AG09319 (cell line): ENCODE measurements around the gene DNAJC15.

Experiments used
- DNase-seq: peaks from one replicate; pipeline ENCODE4 v3.0.0-alpha.2; 2010; ENCODE audit warnings: low read depth; ENCODE audit errors: extremely low read depth
- TF ChIP-seq, protein P1 (sequence below): IDR thresholded peaks from 2 replicates; pipeline ENCODE4 v1.5.1; 2011; ENCODE audit warnings: low read depth, mild to moderate bottlenecking, inconsistent platforms, low read length, moderate library complexity

Gene DNAJC15

DNA sequence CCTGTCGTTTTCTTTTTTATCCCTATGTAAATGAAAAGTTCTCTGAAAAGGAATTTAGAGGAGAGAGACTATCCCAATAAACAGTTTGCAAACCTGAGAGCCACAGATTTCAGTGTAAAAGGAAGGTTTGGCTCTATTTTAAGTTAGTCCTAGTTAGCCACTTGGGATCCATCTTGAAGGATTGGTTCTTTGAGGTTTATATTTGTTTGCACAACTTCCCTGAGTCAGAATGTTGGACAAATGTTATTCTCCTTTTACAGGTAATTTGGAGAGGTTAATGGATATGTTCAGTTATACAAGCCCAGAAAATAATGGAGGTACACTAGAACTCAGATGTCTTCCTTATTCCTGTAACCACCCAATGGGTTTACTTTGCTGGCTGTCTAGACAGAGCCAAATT lies 2.6 kb upstream of the DNAJC15 start:
- DNase-seq = no peak
- TF ChIP-seq, protein P1, sequence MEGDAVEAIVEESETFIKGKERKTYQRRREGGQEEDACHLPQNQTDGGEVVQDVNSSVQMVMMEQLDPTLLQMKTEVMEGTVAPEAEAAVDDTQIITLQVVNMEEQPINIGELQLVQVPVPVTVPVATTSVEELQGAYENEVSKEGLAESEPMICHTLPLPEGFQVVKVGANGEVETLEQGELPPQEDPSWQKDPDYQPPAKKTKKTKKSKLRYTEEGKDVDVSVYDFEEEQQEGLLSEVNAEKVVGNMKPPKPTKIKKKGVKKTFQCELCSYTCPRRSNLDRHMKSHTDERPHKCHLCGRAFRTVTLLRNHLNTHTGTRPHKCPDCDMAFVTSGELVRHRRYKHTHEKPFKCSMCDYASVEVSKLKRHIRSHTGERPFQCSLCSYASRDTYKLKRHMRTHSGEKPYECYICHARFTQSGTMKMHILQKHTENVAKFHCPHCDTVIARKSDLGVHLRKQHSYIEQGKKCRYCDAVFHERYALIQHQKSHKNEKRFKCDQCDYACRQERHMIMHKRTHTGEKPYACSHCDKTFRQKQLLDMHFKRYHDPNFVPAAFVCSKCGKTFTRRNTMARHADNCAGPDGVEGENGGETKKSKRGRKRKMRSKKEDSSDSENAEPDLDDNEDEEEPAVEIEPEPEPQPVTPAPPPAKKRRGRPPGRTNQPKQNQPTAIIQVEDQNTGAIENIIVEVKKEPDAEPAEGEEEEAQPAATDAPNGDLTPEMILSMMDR = no peak

DNA sequence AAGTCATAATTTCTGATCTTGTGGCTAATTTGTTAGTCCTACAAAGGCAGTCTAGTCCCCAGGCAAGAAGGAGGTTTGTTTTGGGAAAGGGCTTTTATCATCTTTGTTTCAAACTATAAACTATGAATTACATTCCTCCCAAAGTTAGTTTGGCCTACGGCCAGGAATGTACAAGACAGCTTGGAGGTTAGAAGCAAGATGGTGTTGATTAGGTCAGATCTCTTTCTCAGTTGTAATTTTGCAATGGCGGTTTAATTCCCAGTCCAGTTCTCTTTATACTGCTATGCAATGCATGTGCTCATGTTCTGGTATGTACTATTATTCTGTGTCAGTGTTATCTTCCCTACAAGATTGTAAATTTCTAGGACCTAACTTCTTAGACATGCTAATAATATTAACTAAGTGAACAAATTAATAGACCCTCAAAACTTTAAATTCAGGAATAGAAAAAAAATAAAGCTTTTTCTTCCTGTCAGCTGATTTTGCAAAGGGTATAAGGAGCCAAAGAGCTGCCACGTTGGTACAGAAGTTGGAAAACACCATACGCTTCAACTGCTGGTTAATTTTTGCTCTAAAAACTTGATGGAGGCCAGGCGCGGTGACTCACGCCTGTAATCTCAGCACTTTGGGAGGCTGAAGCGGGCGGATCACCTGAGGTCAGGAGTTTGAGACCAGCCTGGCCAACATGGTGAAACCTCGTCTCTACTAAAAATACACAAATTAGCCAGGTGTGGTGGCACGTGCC lies 1.3 kb upstream of the DNAJC15 start:
- TF ChIP-seq, protein P1 = no peak
- DNase-seq = no peak

DNA sequence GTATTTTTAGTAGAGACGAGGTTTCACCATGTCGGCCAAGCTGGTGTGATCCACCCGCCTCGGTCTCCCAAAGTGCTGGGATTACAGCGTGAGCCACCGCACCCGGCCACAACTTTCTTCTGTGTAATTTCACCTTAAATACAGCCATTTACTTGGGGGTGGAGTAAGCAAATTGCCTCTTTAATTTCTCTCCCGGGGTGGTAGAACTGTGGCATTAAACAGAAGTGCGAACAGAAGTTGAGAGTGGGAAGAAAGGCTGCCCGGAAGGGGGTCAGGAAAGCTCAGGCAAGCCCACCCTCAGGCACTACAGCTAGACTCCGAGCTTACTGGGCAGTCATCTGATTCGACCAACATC lies 475 bp upstream of the DNAJC15 start:
- TF ChIP-seq, protein P1 = no peak
- no peak for DNase-seq

DNA sequence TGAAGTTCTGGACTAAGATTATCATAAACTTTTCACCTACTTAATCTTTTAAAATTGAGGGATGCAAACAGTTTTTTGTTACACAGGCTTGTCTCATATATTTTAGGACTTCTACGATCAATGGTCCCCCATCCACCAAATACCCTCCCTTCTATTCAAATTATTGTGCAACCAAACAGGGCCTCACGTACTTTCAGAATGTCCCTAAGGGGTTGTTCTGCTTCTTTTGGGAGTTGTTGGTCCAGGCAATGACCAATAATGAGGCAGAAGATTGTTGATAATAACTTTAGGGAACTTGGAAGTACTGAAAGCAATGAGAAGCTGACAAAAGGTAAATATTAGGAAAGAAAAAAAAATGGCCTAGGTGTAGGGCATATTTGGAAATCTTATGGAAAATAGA lies 2.9 kb downstream of the DNAJC15 start:
- DNase-seq = no peak
- TF ChIP-seq, protein P1 = no peak

DNA sequence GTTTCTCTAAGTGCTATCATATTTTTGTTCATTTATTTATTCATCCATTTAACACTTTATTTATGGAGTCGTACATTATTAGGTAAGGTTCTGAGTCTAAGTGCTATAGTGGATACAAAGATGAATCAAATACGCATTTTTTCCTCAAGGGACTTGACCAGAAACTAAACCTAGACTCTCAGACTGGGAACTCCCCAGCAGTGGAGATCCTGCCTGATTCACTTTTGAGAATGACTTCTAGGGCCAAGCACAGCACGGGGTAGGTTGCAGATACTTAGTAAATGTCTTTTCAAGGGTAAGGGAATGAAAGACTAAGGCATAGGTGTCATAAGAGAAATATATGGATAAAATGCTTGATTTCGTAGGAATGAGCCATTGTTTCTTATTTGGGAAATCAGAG lies 7.2 kb downstream of the DNAJC15 start:
- TF ChIP-seq, protein P1 = no peak
- no peak for DNase-seq

DNA sequence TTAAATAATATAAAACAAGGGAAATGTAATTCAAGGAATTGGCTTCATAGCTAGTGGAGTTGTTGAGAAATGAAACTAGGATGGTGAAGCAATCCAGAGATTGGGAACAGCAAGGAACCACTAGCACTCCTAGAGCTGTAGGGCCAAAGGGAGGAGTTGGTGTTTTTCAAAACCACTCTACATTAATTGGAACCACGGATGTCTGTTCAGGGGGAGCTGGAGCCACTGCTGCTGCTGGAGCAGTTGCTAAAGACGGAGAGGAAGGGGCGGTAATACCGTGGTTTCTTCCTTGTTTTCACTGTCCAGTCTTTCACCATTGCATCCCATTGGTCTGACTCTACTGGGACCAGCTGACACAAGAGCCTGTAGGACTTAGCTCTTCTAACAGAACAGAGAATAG lies 8.5 kb downstream of the DNAJC15 start:
- DNase-seq = no peak
- TF ChIP-seq, protein P1 = no peak

DNA sequence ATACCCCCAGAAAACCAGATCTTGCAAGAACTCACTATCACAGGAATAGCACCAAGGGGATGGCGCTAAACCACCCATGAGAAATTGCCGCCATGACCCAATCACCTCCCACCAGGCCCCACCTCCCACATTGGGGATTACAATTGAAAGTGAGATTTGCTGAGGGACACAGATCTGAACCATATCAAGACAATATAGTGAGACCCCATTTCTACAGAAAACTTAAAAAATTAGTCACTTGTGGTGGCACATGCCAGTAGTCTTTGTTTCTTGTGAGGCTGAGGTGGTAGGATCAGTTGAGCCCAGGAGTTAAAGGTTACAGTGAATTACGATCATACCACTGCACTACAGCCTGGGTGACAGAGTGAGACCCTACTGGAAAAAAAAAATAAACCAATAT lies 9.7 kb downstream of the DNAJC15 start:
- TF ChIP-seq, protein P1 = no peak

More for the DNA sequence above, 9.7 kb downstream of the DNAJC15 start:
- no peak for DNase-seq
